ENCODE measurements around the gene CA10.

The CA10 gene

GRCh38 chr17:51703361-51704341 is 454.9 kb downstream of the CA10 start:
- TF ChIP-seq CTCF (IDR thresholded peaks at IDR 0.05; ENCODE audit: low read depth, low read length), result no peak
- no peak for DNase-seq
- no peaks in the 10 kb centered on the region for H3K9me3 ChIP-seq (ENCODE audit: severe bottlenecking)
- no peak overlapping the region for H3K4me3 ChIP-seq (ENCODE audit: low read depth, low read length)
- no peaks in the 10 kb centered on the region for H3K36me3 ChIP-seq
- no peaks in the 10 kb centered on the region for H3K27me3 ChIP-seq (ENCODE audit: insufficient read depth, low read depth, severe bottlenecking)
- H3K27ac ChIP-seq, result no peak overlapping the region

- H3K27ac ChIP-seq, result no peak overlapping the region
Observed at GRCh38 chr17:51702963-51703360, 455.6 kb downstream of the CA10 start.

GRCh38 chr17:51701501-51701900 is 457.0 kb downstream of the CA10 start:
- Histone ChIP-seq H3K27ac (no peak overlapping the region), H3K27me3 (ENCODE audit: insufficient read depth, low read depth, severe bottlenecking) (no peaks in the 10 kb centered on the region), H3K9me3 (ENCODE audit: severe bottlenecking) (no peaks in the 10 kb centered on the region), H3K36me3 (no peaks in the 10 kb centered on the region), H3K4me3 (ENCODE audit: low read depth, low read length) (no peak overlapping the region)
- DNase-seq, result no peak
- TF ChIP-seq CTCF (IDR thresholded peaks at IDR 0.05; ENCODE audit: low read depth, low read length), result no peak

More at GRCh38 chr17:51702963-51703360, 455.6 kb downstream of the CA10 start:
- Histone ChIP-seq H3K27me3 (ENCODE audit: insufficient read depth, low read depth, severe bottlenecking) (no peaks in the 10 kb centered on the region), H3K9me3 (ENCODE audit: severe bottlenecking) (no peaks in the 10 kb centered on the region), H3K36me3 (no peaks in the 10 kb centered on the region), H3K4me3 (ENCODE audit: low read depth, low read length) (no peak overlapping the region)
- TF ChIP-seq CTCF (IDR thresholded peaks at IDR 0.05; ENCODE audit: low read depth, low read length), result no peak
- DNase-seq, result no peak

GRCh38 chr17:51700011-51700760 is 458.3 kb downstream of the CA10 start:
- Histone ChIP-seq H3K36me3 (no peaks in the 10 kb centered on the region), H3K27ac (no peak overlapping the region), H3K27me3 (ENCODE audit: insufficient read depth, low read depth, severe bottlenecking) (no peaks in the 10 kb centered on the region), H3K4me3 (ENCODE audit: low read depth, low read length) (no peak overlapping the region), H3K9me3 (ENCODE audit: severe bottlenecking) (no peaks in the 10 kb centered on the region)
- TF ChIP-seq CTCF (IDR thresholded peaks at IDR 0.05; ENCODE audit: low read depth, low read length), result no peak
- no peak for DNase-seq

GRCh38 chr17:51699303-51699702 is 459.2 kb downstream of the CA10 start:
- Histone ChIP-seq H3K36me3 (no peaks in the 10 kb centered on the region), H3K27me3 (ENCODE audit: insufficient read depth, low read depth, severe bottlenecking) (no peaks in the 10 kb centered on the region), H3K4me3 (ENCODE audit: low read depth, low read length) (no peak overlapping the region), H3K9me3 (ENCODE audit: severe bottlenecking) (no peaks in the 10 kb centered on the region), H3K27ac (no peak overlapping the region)
- DNase-seq, result no peak
- peak; percentile 43 for TF ChIP-seq CTCF (IDR thresholded peaks at IDR 0.05; ENCODE audit: low read depth, low read length)

All from WERI-Rb-1 (cell line).